Liver (tissue), 9 donors: ENCODE results near the gene LENG9. TPM values are rescaled to one million over a fixed set of nuclear protein-coding genes. Genes with fewer than 3 reads are reported as not detected.

Experiments used
- DNase-seq: peaks from one replicate; pipeline ENCODE4 v3.0.0-alpha.2; 2017; ENCODE audit warnings: low spot score
- H3K27ac ChIP-seq, 2 donors: one replicate each; pipeline ENCODE4 v1.7.0; 2013; ENCODE audit warnings: inconsistent platforms in 2 of 2, low read length in 2 of 2, control low read depth in 1 of 2, low read depth in 1 of 2, mild to moderate bottlenecking in 1 of 2
- H3K27me3 ChIP-seq, 4 donors: one replicate each; pipeline versions ENCODE4 v1.6.1 to v1.7.0; 2013; ENCODE audit warnings: low read length in 3 of 4, inconsistent platforms in 1 of 4, mild to moderate bottlenecking in 1 of 4, moderate library complexity in 1 of 4; ENCODE audit not compliant: control insufficient read depth in 4 of 4, insufficient read depth in 4 of 4
- H3K36me3 ChIP-seq, 4 donors: one replicate each; pipeline versions ENCODE4 v1.6.1 to v1.7.0; 2013; ENCODE audit warnings: low read length in 3 of 4, mild to moderate bottlenecking in 3 of 4, low read depth in 1 of 4, moderate library complexity in 1 of 4; ENCODE audit not compliant: control insufficient read depth in 4 of 4, insufficient read depth in 3 of 4
- H3K4me1 ChIP-seq, 4 donors: one replicate each; pipeline versions ENCODE4 v1.6.1 to v1.7.0; 2013; ENCODE audit warnings: low read length in 3 of 4, mild to moderate bottlenecking in 3 of 4, moderate library complexity in 1 of 4; ENCODE audit not compliant: control insufficient read depth in 4 of 4, insufficient read depth in 4 of 4
- H3K4me3 ChIP-seq, 3 donors: one replicate each; pipeline versions ENCODE4 v1.6.1 to v1.7.0; 2013; ENCODE audit warnings: low read length in 3 of 3, control low read depth in 1 of 3, low read depth in 1 of 3, mild to moderate bottlenecking in 1 of 3
- H3K9ac ChIP-seq, 2 donors: one replicate each; pipeline ENCODE4 v1.7.0; 2013; ENCODE audit warnings: low read length in 2 of 2, mild to moderate bottlenecking in 2 of 2, moderate library complexity in 2 of 2, control low read depth in 1 of 2, low read depth in 1 of 2
- H3K9me3 ChIP-seq, 4 donors: one replicate each; pipeline versions ENCODE4 v1.6.1 to v1.7.0; 2013; ENCODE audit warnings: low read length in 3 of 4; ENCODE audit not compliant: control insufficient read depth in 4 of 4
- ATF3 ChIP-seq: IDR thresholded peaks from 2 replicates; pipeline ENCODE4 v1.6.1; 2016; ENCODE audit warnings: antibody characterized with exemption
- CTCF ChIP-seq: fragments of 150-350 bp; IDR thresholded peaks from 2 replicates; pipeline ENCODE4 v1.5.1; 2017; ENCODE audit warnings: improper control_type of control experiment, low read depth, low read length; ENCODE audit not compliant: missing input control
- EGR1 ChIP-seq, 2 donors: IDR thresholded peaks; 2 replicates each; pipeline ENCODE4 v1.6.1; 2016 to 2018; ENCODE audit warnings: antibody characterized with exemption in 2 of 2, low read depth in 2 of 2
- FOXA1 ChIP-seq: IDR thresholded peaks from 2 replicates; pipeline ENCODE4 v1.6.1; 2016; ENCODE audit warnings: antibody characterized with exemption
- FOXA2 ChIP-seq: IDR thresholded peaks from 2 replicates; pipeline ENCODE4 v1.6.1; 2016; ENCODE audit warnings: antibody characterized with exemption
- GABPA ChIP-seq, 2 donors: IDR thresholded peaks in 1 of 2; conservative IDR thresholded peaks in 1 of 2; 2 replicates each; pipeline ENCODE4 v1.6.1; 2016; ENCODE audit warnings: antibody characterized with exemption in 2 of 2, mild to moderate bottlenecking in 1 of 2, moderate library complexity in 1 of 2
- HNF4A ChIP-seq, 2 donors: conservative IDR thresholded peaks; 2 replicates each; pipeline ENCODE4 v1.6.1; 2016; ENCODE audit warnings: antibody characterized with exemption in 2 of 2, mild to moderate bottlenecking in 2 of 2
- HNF4G ChIP-seq: IDR thresholded peaks from 2 replicates; pipeline ENCODE4 v1.6.1; 2016; ENCODE audit warnings: antibody characterized with exemption
- JUND ChIP-seq, 2 donors: IDR thresholded peaks; 2 replicates each; pipeline ENCODE4 v1.6.1; 2016; ENCODE audit warnings: antibody characterized with exemption in 2 of 2
- MAX ChIP-seq: IDR thresholded peaks from 2 replicates; pipeline ENCODE4 v1.6.1; 2016; ENCODE audit warnings: antibody characterized with exemption
- NR2F2 ChIP-seq: IDR thresholded peaks from 2 replicates; pipeline ENCODE4 v1.6.1; 2016; ENCODE audit warnings: antibody characterized with exemption
- RAD21 ChIP-seq, 2 donors: IDR thresholded peaks; 2 replicates each; pipeline ENCODE4 v1.6.1; 2016; ENCODE audit warnings: antibody characterized with exemption in 2 of 2, mild to moderate bottlenecking in 2 of 2
- REST ChIP-seq: IDR thresholded peaks from 2 replicates; pipeline ENCODE4 v1.6.1; 2016; ENCODE audit warnings: antibody characterized with exemption, mild to moderate bottlenecking
- RXRA ChIP-seq, 2 donors: IDR thresholded peaks; 2 replicates each; pipeline ENCODE4 v1.6.1; 2017 to 2018; ENCODE audit warnings: antibody characterized with exemption in 2 of 2, mild to moderate bottlenecking in 1 of 2
- SP1 ChIP-seq: IDR thresholded peaks from 2 replicates; pipeline ENCODE4 v1.6.1; 2018; ENCODE audit warnings: antibody characterized with exemption, mild to moderate bottlenecking
- TAF1 ChIP-seq: conservative IDR thresholded peaks from 2 replicates; pipeline ENCODE4 v1.6.1; 2016; ENCODE audit warnings: antibody characterized with exemption, mild to moderate bottlenecking
- YY1 ChIP-seq: IDR thresholded peaks from 2 replicates; pipeline ENCODE4 v1.6.1; 2016; ENCODE audit warnings: antibody characterized with exemption, mild to moderate bottlenecking
- ZBTB33 ChIP-seq: IDR thresholded peaks from 2 replicates; pipeline ENCODE4 v1.6.1; 2016; ENCODE audit warnings: antibody characterized with exemption
- WGBS: extraction: QIAGEN DNeasy Blood & Tissue Kit; methylation state at CpG from one replicate; pipeline ENCODE4 v1.1.7; 2013; 5-methylcytosine and 5-hydroxymethylcytosine counted together
- polyA plus RNA-seq, 2 donors: library from polyadenylated mRNA; stranded (reverse) in 1 of 2; unstranded in 1 of 2; fragments of 200-250 nt in 1 of 2; fragments of >200 nt in 1 of 2; fragmentation: Nextera tagmentation in 1 of 2; extraction: Ambion mirVana in 1 of 2; gene quantifications; one replicate each; pipeline versions ENCODE4 v1.2.1 to v1.2.3, GENCODE V29; 2013 to 2015
- total RNA-seq, 2 donors: library from RNA; depleted of rRNA; stranded (reverse); fragments of >200 nt; gene quantifications; one replicate each; pipeline ENCODE4 v1.2.3, GENCODE V29; 2014
- donor health status: healthy.
- donor health status: healthy.
- donor health status: healthy.
- donor health status: healthy.
- donor health status: healthy.

The LENG9 gene
- total and polyA plus RNA-seq, 4 donors, result 0.19 to 6.9 (median 2.0) TPM

- WGBS, result 71% methylated on average over 9 of the region's 9 CpGs
Observed at GRCh38 chr19:54451331-54451871, 12.2 kb downstream of the LENG9 start.

More at GRCh38 chr19:54451331-54451871, 12.2 kb downstream of the LENG9 start:
- Histone ChIP-seq H3K4me3 (no peak overlapping the region), H3K4me1 (peaks cover 3 to 25% (median 23%) of the 10 kb centered on the region in 4 donors), H3K27me3 (no peaks in the 10 kb centered on the region), H3K27ac (peak overlapping the region in 1 of 2 donors; percentile 18), H3K9me3 (no peaks in the 10 kb centered on the region), H3K36me3 (peaks cover 24 to 48% (median 42%) of the 10 kb centered on the region in 4 donors), H3K9ac (no peak overlapping the region)
- DNase-seq, result peak; percentile 34
- TF ChIP-seq MAX (no peak), RAD21 (IDR thresholded peaks at IDR 0.05) (no peak), ATF3 (no peak), TAF1 (no peak), CTCF (no peak), NR2F2 (no peak), REST (no peak), GABPA (IDR thresholded peaks at IDR 0.05 in 1 of 2, conservative IDR thresholded peaks at IDR 0.05 in 1 of 2) (no peak), SP1 (no peak), HNF4G (no peak), ZBTB33 (no peak), YY1 (no peak), HNF4A (conservative IDR thresholded peaks at IDR 0.05) (no peak), FOXA1 (no peak), RXRA (IDR thresholded peaks at IDR 0.05) (no peak), EGR1 (IDR thresholded peaks at IDR 0.05; ENCODE audit: low read depth in 2 of 2) (no peak), FOXA2 (no peak), JUND (IDR thresholded peaks at IDR 0.05) (no peak)
